SK-N-SH (cell line): ENCODE results near the gene SDR9C7. TPM values are rescaled to one million over a fixed set of nuclear protein-coding genes. Genes with fewer than 3 reads are reported as not detected.
"Not testable (repeated sequence)": the region's sequence is repeated elsewhere in the genome, so short reads cannot be mapped to it uniquely, and the experiment has no call there.

Experiments used
- CTCF ChIA-PET: fragments of 300-600, 350-600 bp; formaldehyde crosslinking; extraction: SDS; loops from one replicate; lab custom pipeline; 2021; lab: Yijun Ruan, JAX
- POLR2A ChIA-PET: fragments of 350-600 bp; sonication (Branson Sonifier 250); formaldehyde crosslinking; extraction: SDS; loops from one replicate; lab custom pipeline; 2020; ENCODE audit warnings: antibody characterized with exemption, inconsistent platforms; lab: Yijun Ruan, JAX
- DNase-seq: peaks from one replicate; pipeline ENCODE4 v3.0.0; 2012
- H2AFZ ChIP-seq: fragments of 200-600 bp; sonication (generic); 2 replicates; pipeline ENCODE4 v1.8.1; 2016; ENCODE audit warnings: antibody characterized with exemption, mild to moderate bottlenecking, low read depth
- H3F3A ChIP-seq: fragments of 200-600 bp; sonication (generic); replicated peaks from 2 replicates; pipeline ENCODE3; 2016; ENCODE audit warnings: antibody characterized with exemption, mild to moderate bottlenecking; ENCODE audit not compliant: insufficient read depth
- H3K27ac ChIP-seq, 2 experiments: fragments of 200-500 bp in 1 of 2; fragments of 200-600 bp in 1 of 2; sonication (Bioruptor generic) in 1 of 2; sonication (generic), shearing (Covaris generic) in 1 of 2; 2 replicates each; pipeline versions ENCODE4 v1.5.1 to v1.6.1; 2014 to 2016; ENCODE audit warnings: low read depth in 2 of 2, inconsistent platforms in 1 of 2, low read length in 1 of 2, mild to moderate bottlenecking in 1 of 2, mixed read lengths in 1 of 2
- H3K27me3 ChIP-seq: fragments of 200-600 bp; sonication (generic), shearing (Covaris generic); 2 replicates; pipeline ENCODE4 v1.6.1; 2016; ENCODE audit warnings: mixed run types; ENCODE audit not compliant: insufficient read depth
- H3K36me3 ChIP-seq, 2 experiments: fragments of 200-500 bp in 1 of 2; fragments of 200-600 bp in 1 of 2; sonication (Bioruptor generic) in 1 of 2; sonication (generic) in 1 of 2; replicated peaks in 1 of 2; 2 replicates each; pipeline versions ENCODE3 to v1.5.1; 2014 to 2016; ENCODE audit warnings: low read length in 1 of 2, mild to moderate bottlenecking in 1 of 2; ENCODE audit not compliant: insufficient read depth in 2 of 2, control insufficient read depth in 1 of 2
- H3K4me1 ChIP-seq, 2 experiments: fragments of 200-500 bp in 1 of 2; fragments of 200-600 bp in 1 of 2; sonication (Bioruptor generic) in 1 of 2; sonication (generic), shearing (Covaris generic) in 1 of 2; 2 replicates each; pipeline versions ENCODE4 v1.5.1 to v1.6.1; 2014 to 2016; ENCODE audit warnings: low read depth in 1 of 2, low read length in 1 of 2, mixed run types in 1 of 2; ENCODE audit not compliant: insufficient read depth in 2 of 2, control insufficient read depth in 1 of 2
- H3K4me2 ChIP-seq: fragments of 200-600 bp; sonication (generic), shearing (Covaris generic); 2 replicates; pipeline ENCODE4 v1.6.1; 2017; ENCODE audit warnings: mixed run types
- H3K4me3 ChIP-seq, 2 experiments: fragments of 200-500 bp in 1 of 2; fragments of 200-600 bp in 1 of 2; sonication (Bioruptor generic) in 1 of 2; sonication (generic), shearing (Covaris generic) in 1 of 2; 2 replicates each; pipeline versions ENCODE4 v1.5.1 to v1.8.1; 2014 to 2016; ENCODE audit warnings: low read depth in 2 of 2, inconsistent platforms in 1 of 2, low read length in 1 of 2, mild to moderate bottlenecking in 1 of 2, mixed read lengths in 1 of 2, moderate library complexity in 1 of 2
- H3K79me2 ChIP-seq: fragments of 200-600 bp; sonication (generic); 2 replicates; pipeline ENCODE4 v1.8.1; 2017; ENCODE audit warnings: mild to moderate bottlenecking; ENCODE audit not compliant: insufficient read depth
- H3K9ac ChIP-seq: fragments of 200-600 bp; sonication (generic); 2 replicates; pipeline ENCODE4 v1.6.1; 2017; ENCODE audit warnings: mixed run types
- H3K9me2 ChIP-seq: fragments of 200-600 bp; sonication (generic); 2 replicates; pipeline ENCODE4 v1.6.1; 2017; ENCODE audit warnings: mixed run types
- H3K9me3 ChIP-seq: fragments of 200-600 bp; sonication (generic); 2 replicates; pipeline ENCODE4 v1.6.1; 2017; ENCODE audit warnings: mixed run types, mild to moderate bottlenecking, moderate library complexity
- H4K20me1 ChIP-seq: fragments of 200-600 bp; sonication (generic); 2 replicates; pipeline ENCODE4 v1.6.1; 2017; ENCODE audit warnings: mild to moderate bottlenecking, mixed run types; ENCODE audit not compliant: insufficient read depth
- GATA2 ChIP-seq: sonication (generic); formaldehyde crosslinking; IDR thresholded peaks from 2 replicates; pipeline ENCODE4 v1.5.0; 2020; ENCODE audit warnings: mild to moderate bottlenecking, missing genetic modification reagents
- MXI1 ChIP-seq: IDR thresholded peaks from 2 replicates; pipeline ENCODE4 v1.6.1; 2012; ENCODE audit warnings: mild to moderate bottlenecking, low read depth, low read length, improper control_type of control experiment
- RAD21 ChIP-seq: IDR thresholded peaks from 2 replicates; pipeline ENCODE4 v1.6.1; 2012; ENCODE audit warnings: mild to moderate bottlenecking, low read length
- WGBS: methylation state at CpG from one replicate; pipeline ENCODE4 v1.1.6; 2017; ENCODE audit warnings: low lambda C conversion rate; 5-methylcytosine and 5-hydroxymethylcytosine counted together
- polyA plus RNA-seq, 3 experiments: library from polyadenylated mRNA; depleted of rRNA; stranded (reverse); fragments of >200 nt; gene quantifications; 2 replicates each; pipeline ENCODE4 v1.2.3, GENCODE V29; 2012
- TF ChIP-seq, protein P1 (sequence below): fragments of 150-350 bp; IDR thresholded peaks from 2 replicates; pipeline ENCODE4 v1.6.1; 2017; ENCODE audit warnings: antibody characterized with exemption, low read length, low read depth, borderline replicate concordance
- TF ChIP-seq, protein P2 (sequence below): IDR thresholded peaks from 2 replicates; pipeline ENCODE4 v1.4.0; 2012; ENCODE audit warnings: low read depth

SDR9C7 gene
- not detected in 2 replicates for polyA plus RNA-seq (2012; rRNA removed)
- polyA plus RNA-seq (2012; cell fraction: cytosol; rRNA removed) = not detected in 2 replicates
- 0.05 and 0.06 TPM in 2 replicates for polyA plus RNA-seq (2012; cell fraction: nucleus; rRNA removed)

DNA sequence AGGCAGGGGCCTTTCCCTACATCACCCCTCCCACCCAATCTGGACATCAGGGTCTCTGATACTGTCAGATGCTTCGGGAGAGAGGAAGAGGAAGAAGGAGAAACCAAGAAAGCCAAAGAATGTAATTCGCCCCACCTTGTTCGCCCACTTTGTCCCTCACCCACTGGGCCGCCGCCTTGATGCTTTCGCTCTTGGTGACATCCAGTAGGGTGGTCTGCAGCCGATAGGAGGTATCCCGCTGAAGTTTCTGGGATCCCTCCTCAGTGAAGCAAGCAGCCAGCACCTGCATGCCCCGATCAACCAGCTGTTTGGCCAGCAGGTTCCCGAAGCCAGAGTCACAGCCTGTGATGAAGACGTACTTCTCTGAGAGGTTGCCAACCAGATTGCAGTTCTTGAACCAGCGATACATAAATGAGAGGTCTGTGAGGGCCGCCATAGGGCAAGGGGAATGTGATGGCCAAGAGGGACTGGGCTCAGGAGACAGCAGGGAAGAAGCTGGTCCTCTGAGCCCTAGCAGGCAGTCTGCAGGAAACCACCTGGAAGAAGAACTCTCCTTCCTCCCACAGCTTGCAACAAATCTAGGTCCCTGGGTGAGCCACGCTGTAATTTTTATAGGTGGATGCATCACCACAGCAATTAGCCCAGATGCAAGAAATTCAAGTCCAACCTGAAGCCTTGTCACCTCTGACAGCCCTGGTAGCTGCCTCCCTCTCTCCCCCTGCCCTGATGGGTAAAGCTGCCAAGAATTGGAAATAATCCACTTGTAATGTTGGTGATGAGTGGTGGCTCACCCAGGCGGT, at the start of gene SDR9C7:
Gene SDR9C7, minus strand, starts transcription at position 583 of the 800 bp plus-strand sequence. Its CDS starts 147 bp downstream, at position 436.
- Histone ChIP-seq H3K4me2 (no peak within 1 kb of the TSS), H3K9me2 (no peaks in the 10 kb centered on the region), H3F3A (no peaks in the 10 kb centered on the region), H4K20me1 (no peaks in the 10 kb centered on the region), H3K36me3 (no peaks in the 10 kb centered on the region), H3K27me3 (no peaks in the 10 kb centered on the region; the same call in 1 of the 2 replicates), H3K4me1 (peaks cover 0 to 4% of the 10 kb centered on the region in 2 experiments; a peak in 3 of 4 replicates), H3K79me2 (no peaks in the 10 kb centered on the region), H3K4me3 (no peak within 1 kb of the TSS), H3K27ac (no peak within 1 kb of the TSS), H3K9me3 (no peaks in the 10 kb centered on the region), H2AFZ (no peak within 1 kb of the TSS), H3K9ac (no peak within 1 kb of the TSS)
- ChIA-PET POLR2A (no interaction called here), CTCF (no interaction called here)
- TF ChIP-seq GATA2 (CRISPR knock-in tag) = no peak
- TF ChIP-seq, protein P1, sequence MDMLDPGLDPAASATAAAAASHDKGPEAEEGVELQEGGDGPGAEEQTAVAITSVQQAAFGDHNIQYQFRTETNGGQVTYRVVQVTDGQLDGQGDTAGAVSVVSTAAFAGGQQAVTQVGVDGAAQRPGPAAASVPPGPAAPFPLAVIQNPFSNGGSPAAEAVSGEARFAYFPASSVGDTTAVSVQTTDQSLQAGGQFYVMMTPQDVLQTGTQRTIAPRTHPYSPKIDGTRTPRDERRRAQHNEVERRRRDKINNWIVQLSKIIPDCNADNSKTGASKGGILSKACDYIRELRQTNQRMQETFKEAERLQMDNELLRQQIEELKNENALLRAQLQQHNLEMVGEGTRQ = no peak
- 53% methylated on average over 14 of the region's 15 CpGs for WGBS
- DNase-seq = no peak

DNA sequence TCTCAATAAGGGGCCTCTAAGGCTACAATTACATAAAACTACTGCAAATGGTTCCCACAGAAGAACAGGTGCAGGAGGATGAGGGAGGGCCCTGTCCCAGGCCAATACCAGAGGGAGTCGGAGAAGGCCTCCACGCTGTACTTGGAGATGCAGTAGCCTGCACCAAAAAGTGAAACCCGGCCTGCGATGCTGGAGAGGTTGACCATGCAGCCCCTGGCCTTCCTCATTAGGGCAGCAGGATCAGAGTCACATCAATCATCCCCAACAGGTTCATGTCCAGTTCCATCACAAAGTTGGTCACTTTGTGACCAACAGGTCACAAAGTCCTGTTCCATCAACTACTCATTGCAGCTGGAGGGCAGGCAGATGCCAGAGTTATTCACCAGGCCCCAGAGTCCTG, 49.2 kb upstream of the SDR9C7 start:
- DNase-seq = no peak
- no peaks in the 10 kb centered on the region for H3K27me3 ChIP-seq
- ChIA-PET CTCF (no interaction called here), POLR2A (no interaction called here)
- H3K79me2 ChIP-seq = no peaks in the 10 kb centered on the region
- H2AFZ ChIP-seq = no peak overlapping the region
- H3K27ac ChIP-seq = no peak overlapping the region
- no peaks in the 10 kb centered on the region for H3K9me3 ChIP-seq
- no peaks in the 10 kb centered on the region for H3K36me3 ChIP-seq
- TF ChIP-seq RAD21 (no peak), MXI1 (no peak)
- TF ChIP-seq, protein P2, sequence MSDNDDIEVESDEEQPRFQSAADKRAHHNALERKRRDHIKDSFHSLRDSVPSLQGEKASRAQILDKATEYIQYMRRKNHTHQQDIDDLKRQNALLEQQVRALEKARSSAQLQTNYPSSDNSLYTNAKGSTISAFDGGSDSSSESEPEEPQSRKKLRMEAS = no peak
- no peak overlapping the region for H3K9ac ChIP-seq
- H3K4me2 ChIP-seq = no peak overlapping the region
- H3K4me1 ChIP-seq = peaks cover 0 to 2% of the 10 kb centered on the region in 2 experiments; a peak in 1 of 4 replicates
- no peaks in the 10 kb centered on the region for H3K9me2 ChIP-seq
- H3K4me3 ChIP-seq = no peak overlapping the region
- H3F3A ChIP-seq = no peaks in the 10 kb centered on the region
- 51% methylated on average over 4 of the region's 4 CpGs for WGBS
- H4K20me1 ChIP-seq = no peaks in the 10 kb centered on the region

DNA sequence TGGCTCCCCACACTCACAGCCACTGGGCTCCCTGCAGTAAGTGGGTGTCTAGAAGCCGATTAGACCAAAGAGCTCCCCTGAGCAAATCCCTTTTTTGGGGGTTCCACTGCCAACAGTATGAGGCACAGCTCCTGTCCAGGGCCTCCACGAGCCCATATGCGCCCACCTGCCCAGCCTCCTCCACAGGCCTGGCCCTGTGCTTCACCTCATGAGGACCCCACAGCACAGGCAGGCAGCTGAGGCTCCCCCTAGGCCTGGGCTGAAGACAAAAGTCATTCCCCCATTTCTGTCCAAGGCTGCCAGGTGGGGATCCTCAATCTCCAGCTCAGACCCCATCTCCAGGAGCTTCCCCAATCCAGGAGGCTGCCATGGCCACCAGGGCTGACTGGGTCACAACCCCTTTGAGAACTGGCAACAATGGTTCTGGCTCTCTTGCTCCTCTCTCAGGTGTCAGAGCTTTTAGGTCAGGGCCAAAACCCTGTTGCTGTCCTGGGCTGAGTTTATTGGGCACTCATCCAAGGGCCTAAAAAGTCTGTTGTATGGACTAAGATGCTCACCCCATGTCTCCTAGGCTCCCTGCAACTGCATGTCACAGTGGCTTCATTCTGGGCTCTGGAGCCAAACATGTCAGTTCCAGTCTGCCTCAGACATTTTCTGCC, 48.5 kb upstream of the SDR9C7 start:
- H3K4me1 ChIP-seq, CTCF ChIA-PET, H3K9me2 ChIP-seq, H2AFZ ChIP-seq, H3K27ac ChIP-seq, POLR2A ChIA-PET, H3K4me2 ChIP-seq, H3K4me3 ChIP-seq, H3K9me3 ChIP-seq, H4K20me1 ChIP-seq, H3F3A ChIP-seq, H3K27me3 ChIP-seq, H3K79me2 ChIP-seq, DNase-seq, H3K36me3 ChIP-seq, H3K9ac ChIP-seq: not testable (repeated sequence)
- WGBS = 25% methylated on average over 2 of the region's 3 CpGs
